Colon (tissue), 2 donors: Measurements from ENCODE around the gene NXPE2.
A peak's percentile ranks its signal among the peaks of the same experiment; 100 is the strongest.
"Not testable (repeated sequence)": the region's sequence is repeated elsewhere in the genome, so short reads cannot be mapped to it uniquely, and the experiment has no call there.

Experiments used
- FAIRE-seq: peaks from 2 replicates; lab custom pipeline; 2012; peaks lifted over from hg19 to GRCh38; lab: Jason Lieb, UNC
- donor health status: control.
- donor health status: control.

NXPE2 gene

GRCh38 chr11:114678125-114679036 lies at the start of gene NXPE2:
NXPE2 (plus strand) TSS chr11:114678527; CDS start chr11:114678576, 49 bp downstream.
- FAIRE-seq = peak; percentile 78

- FAIRE-seq = not testable (repeated sequence)
Measured at GRCh38 chr11:114631445-114631965, 46.8 kb upstream of the NXPE2 start.

- FAIRE-seq = not testable (repeated sequence)
Measured at GRCh38 chr11:114639440-114639839, 38.9 kb upstream of the NXPE2 start.

DNA sequence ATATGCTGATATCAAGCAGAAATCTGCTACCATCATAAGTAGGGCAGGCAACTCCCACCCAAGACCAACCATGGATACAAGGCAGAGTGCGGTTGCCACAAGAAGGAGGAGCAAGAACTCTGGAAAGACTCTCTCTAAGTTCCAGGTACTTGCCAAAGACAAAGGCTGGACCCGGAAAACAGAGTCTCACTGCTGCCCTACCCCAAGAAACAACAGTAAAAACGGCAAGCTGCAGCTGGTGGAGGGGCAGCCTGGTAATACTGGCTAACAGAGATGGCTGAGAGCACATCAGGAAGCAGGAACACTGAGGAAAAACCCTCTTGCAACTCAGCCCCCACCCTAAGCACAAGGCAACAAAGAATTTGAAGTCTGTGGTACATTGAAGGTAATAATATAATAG lies 27.7 kb upstream of the NXPE2 start:
- FAIRE-seq = no peak

GRCh38 chr11:114651145-114651718 lies 27.1 kb upstream of the NXPE2 start:
- no peak for FAIRE-seq

DNA sequence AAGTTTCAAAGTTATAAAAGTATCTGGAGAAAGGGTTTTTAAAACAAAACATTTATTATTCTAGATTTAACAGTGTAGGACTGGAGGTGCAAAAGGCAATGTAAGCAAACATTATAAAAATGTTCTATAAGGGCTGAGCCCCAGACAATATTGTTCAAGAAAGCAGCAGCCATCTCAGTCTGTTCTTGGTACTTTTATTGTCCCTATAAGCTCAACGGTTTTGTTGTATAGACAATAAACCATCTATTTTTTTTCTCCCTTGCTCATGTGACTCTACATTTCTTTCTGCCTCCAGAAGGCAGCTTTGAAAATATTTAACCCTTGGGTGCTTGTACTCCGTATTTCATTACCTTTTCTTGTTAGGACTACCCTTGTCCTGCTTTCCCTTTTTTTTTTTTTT lies 25.2 kb upstream of the NXPE2 start:
- FAIRE-seq = peak; percentile 66

GRCh38 chr11:114664641-114665040 lies 13.7 kb upstream of the NXPE2 start:
- FAIRE-seq = no peak

GRCh38 chr11:114666760-114667159 lies 11.6 kb upstream of the NXPE2 start:
- peak; percentile 21 for FAIRE-seq

GRCh38 chr11:114668109-114668508 lies 10.2 kb upstream of the NXPE2 start:
- FAIRE-seq = peak; percentile 21

DNA sequence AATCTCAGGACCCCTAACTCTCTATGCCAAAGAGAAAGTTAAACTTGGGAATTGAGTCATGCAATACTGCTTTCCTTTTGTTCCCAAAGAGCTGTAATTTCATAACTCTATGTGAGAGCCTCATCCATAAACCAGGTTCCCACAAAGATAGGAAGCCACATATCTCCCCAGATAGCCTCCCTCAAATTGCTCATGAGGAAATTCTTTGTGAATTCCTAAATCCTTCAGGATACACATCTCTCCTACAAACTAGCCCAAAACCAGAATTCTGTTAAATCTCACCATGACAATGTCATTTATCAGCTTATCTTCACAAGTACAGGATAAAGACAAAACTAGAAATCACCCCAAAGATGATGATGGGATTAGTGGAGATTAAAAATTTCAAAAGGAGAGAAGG lies 4.7 kb upstream of the NXPE2 start:
- FAIRE-seq = no peak

DNA sequence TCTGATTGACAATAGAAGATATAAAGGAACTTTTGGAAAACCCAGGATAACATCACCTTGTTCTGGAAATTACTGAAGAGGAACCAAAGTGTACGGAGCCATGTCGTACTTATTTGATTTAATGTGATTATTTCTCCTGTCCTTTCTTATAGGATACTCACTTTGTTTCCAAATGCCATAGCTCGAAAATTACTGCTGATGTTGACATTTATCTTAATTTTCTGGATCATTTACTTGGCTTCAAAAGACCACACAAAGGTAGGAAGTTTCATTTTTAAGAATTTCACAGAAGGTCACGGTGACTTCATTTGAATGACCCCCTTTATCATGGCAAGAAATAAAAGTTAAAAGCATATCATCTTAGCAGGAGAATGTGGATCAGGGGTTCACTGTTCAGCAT lies 1.2 kb downstream of the NXPE2 start:
- FAIRE-seq = no peak

DNA sequence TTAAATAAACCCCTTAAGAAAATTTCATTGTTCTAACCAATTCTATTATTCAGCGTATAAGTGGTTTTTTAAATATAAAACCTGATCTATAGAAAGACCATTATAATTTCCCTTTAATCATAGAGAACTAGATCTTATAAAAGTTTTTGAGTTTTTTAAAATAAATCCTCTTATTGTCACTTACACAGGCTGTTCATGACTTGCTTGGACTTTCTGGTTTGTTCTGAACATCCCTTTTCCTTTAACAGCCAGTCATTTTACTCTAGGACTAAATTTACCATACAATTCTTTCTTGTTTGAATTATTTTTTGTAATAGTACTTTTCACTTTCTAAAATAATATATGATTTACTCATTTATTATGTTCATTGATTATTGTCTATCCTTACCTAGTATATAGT lies 4.7 kb downstream of the NXPE2 start:
- no peak for FAIRE-seq

GRCh38 chr11:114684636-114685035 lies 6.3 kb downstream of the NXPE2 start:
- no peak for FAIRE-seq

DNA sequence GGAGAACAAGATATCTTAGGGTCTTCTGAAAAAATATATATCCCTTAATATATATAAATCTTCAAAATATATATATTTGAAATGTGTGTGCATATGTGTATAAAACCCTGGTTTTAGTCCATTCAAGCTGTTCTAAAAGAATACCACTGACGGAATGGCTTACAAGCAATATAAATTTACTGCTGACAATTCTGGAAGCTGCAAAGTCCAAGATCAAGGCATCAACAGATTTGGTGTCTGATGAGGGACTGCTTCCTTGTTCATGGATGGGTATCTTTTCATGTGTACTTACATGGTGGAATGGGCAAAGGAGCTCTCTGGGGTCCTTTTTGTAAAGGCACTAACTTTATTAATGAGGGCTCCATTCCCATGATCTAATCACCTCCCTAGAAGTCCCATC lies 6.8 kb downstream of the NXPE2 start:
- no peak for FAIRE-seq

DNA sequence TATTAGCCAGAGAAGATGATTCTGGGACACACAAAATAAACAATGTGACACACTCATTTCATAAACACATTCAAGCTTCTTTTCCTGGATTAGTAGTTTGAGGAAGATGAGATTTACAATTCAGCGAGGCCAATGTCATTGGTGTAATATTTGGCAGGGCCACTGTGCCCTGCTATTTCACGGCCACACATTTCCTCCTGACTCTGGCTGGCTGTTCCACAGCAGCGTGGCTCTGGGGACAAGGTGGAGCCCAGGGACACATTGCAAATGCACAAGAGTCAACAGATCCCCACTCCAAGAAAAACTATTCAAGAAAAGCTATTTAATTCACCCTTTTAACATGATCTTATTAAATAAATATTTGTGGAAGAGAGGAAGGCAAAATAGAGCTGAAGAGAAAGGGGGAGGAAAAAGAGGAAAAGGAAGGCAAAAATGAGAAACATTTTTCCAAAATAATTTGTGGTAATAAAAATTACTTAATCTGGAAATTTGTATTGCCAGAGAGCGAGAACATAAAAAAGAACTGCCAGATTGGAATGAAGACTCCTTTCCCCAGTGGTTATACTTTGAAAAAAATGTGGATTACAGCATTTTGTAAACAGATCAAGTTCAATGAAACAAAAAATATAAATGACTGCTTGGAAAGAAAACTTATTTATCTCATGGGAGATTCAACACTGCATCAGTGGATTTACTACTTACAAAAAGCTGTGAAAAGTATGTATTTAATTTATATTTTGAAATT lies 27.1 kb downstream of the NXPE2 start:
- FAIRE-seq = no peak

DNA sequence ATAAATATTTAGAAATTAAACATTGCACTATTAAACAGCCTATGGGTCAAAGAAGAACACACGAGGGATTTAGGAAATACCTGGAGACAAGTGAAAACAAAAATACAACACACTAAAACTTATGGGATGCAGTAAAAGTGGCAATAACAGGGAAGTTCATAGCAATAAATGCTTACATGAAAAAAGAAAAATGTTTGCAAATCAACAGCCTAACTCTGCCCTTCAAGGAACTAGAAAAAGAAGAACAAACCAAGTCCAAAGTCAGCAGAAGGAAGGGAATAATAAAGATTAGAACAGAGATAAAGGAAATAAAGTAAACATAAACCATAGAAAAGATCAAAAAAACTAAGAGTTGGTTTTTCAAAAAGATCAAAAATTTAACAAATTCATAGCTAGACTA lies 31.6 kb downstream of the NXPE2 start:
- peak; percentile 92 for FAIRE-seq

GRCh38 chr11:114713756-114714155 lies 35.4 kb downstream of the NXPE2 start:
- no peak for FAIRE-seq

GRCh38 chr11:114719562-114719961 lies 41.2 kb downstream of the NXPE2 start:
- FAIRE-seq = no peak

- peak; percentile 97 for FAIRE-seq
Measured at GRCh38 chr11:114724916-114725524, 46.7 kb downstream of the NXPE2 start.

DNA sequence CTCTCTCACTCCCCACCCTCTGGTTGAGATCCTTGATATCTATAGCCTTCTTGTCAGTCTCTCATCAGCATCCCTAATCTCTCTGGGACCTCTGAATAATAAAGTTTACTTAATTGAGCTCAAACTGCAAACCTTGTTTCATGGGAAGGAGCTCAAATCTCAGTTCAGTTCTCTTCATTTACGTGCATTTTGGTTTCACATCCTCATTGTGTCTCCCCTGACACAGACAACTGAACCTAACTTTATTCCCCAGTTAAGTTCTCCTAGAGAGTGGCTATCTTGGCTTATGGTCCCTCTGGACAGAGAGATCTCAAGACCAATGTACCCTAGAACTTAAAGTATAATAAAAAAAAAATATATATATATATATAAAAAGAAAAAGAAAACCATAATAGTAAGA lies 47.3 kb downstream of the NXPE2 start:
- FAIRE-seq = no peak

DNA sequence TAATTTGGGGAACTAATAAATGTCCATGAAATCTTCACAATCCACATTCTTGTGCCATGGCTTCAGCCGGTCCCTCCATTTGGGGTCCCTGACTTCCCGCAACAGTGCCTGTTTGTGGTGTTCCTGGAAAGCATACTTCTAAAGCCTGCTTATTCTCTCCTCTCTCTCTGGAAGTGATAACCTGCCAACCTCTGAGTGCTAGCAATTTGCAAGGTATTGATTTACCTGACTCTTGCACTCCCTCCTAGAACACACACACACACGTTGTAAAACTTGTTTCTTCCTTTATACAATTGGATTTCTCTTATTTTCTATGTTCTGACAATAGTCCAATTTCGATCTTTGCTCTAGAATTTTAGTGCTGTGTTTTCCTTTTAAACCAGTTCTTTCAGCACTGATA lies 58.5 kb downstream of the NXPE2 start:
- FAIRE-seq = no peak

GRCh38 chr11:114738954-114739353 lies 60.6 kb downstream of the NXPE2 start:
- no peak for FAIRE-seq
